Neural progenitor cell (in vitro differentiated cells): ENCODE data around the gene TYW5. TPM values are rescaled to one million over a fixed set of nuclear protein-coding genes. Genes with fewer than 3 reads are reported as not detected.

Source experiments
- DNase-seq: peaks from one replicate; pipeline ENCODE4 v3.0.0-alpha.2; 2016; ENCODE audit warnings: low spot score
- H2AFZ ChIP-seq: fragments of 200-600 bp; sonication (generic); replicated peaks from 2 replicates; pipeline ENCODE4 v1.6.1; 2016; ENCODE audit warnings: antibody characterized with exemption
- H3F3A ChIP-seq: fragments of 200-600 bp; sonication (generic); 2 replicates; pipeline ENCODE4 v1.6.1; 2016; ENCODE audit warnings: antibody characterized with exemption, low read depth
- H3K27ac ChIP-seq: fragments of 200-600 bp; sonication (generic); 2 replicates; pipeline ENCODE4 v1.5.1; 2016; ENCODE audit warnings: mild to moderate bottlenecking
- H3K27me3 ChIP-seq: fragments of 200-600 bp; sonication (generic); 2 replicates; pipeline ENCODE4 v1.6.1; 2016; ENCODE audit warnings: mild to moderate bottlenecking, moderate library complexity
- H3K36me3 ChIP-seq: fragments of 200-600 bp; sonication (generic); 2 replicates; pipeline ENCODE4 v1.5.1; 2016
- H3K4me1 ChIP-seq: fragments of 200-600 bp; sonication (generic); 2 replicates; pipeline ENCODE4 v1.6.1; 2016; ENCODE audit warnings: mixed run types
- H3K4me2 ChIP-seq: fragments of 200-600 bp; sonication (generic); 2 replicates; pipeline ENCODE4 v1.6.1; 2016
- H3K4me3 ChIP-seq: fragments of 200-600 bp; sonication (generic); 2 replicates; pipeline ENCODE4 v1.5.1; 2016
- H3K79me2 ChIP-seq: fragments of 200-600 bp; sonication (generic); 2 replicates; pipeline ENCODE4 v1.6.1; 2016; ENCODE audit warnings: low read depth
- H3K9ac ChIP-seq: fragments of 200-600 bp; sonication (generic); 2 replicates; pipeline ENCODE4 v1.6.1; 2016
- H3K9me3 ChIP-seq: fragments of 200-600 bp; sonication (generic); 2 replicates; pipeline ENCODE4 v1.5.1; 2016; ENCODE audit warnings: low read depth
- H4K20me1 ChIP-seq: fragments of 200-600 bp; sonication (generic); 2 replicates; pipeline ENCODE4 v1.6.1; 2016; ENCODE audit warnings: low read depth
- H3K27ac Mint-ChIP-seq: 3 replicates; pipeline ENCODE4 v1.8.0; 2021; ENCODE audit warnings: mixed read lengths
- H3K27me3 Mint-ChIP-seq: 2 replicates; pipeline ENCODE4 v1.8.0; 2022; ENCODE audit warnings: low read depth, mild to moderate bottlenecking, inconsistent platforms, moderate library complexity, mixed read lengths; ENCODE audit not compliant: insufficient read depth
- H3K36me3 Mint-ChIP-seq: 3 replicates; pipeline ENCODE4 v1.8.0; 2021; ENCODE audit warnings: mixed read lengths
- H3K4me1 Mint-ChIP-seq: 3 replicates; pipeline ENCODE4 v1.8.0; 2021; ENCODE audit warnings: mixed read lengths
- H3K4me3 Mint-ChIP-seq: 3 replicates; pipeline ENCODE4 v1.8.0; 2021; ENCODE audit warnings: mild to moderate bottlenecking, moderate library complexity, mixed read lengths
- H3K9me3 Mint-ChIP-seq: 3 replicates; pipeline ENCODE4 v1.8.0; 2020; ENCODE audit warnings: mixed read lengths
- CTCF ChIP-seq: fragments of 200-600 bp; sonication (generic); IDR thresholded peaks from 2 replicates; pipeline ENCODE4 v1.5.1; 2017; ENCODE audit warnings: antibody characterized with exemption, mild to moderate bottlenecking
- EZH2 ChIP-seq: fragments of 200-600 bp; sonication (generic); IDR thresholded peaks from 2 replicates; pipeline ENCODE4 v1.6.1; 2017; ENCODE audit warnings: antibody characterized with exemption, mild to moderate bottlenecking, moderate library complexity
- EZH2phosphoT487 ChIP-seq: fragments of 200-600 bp; sonication (generic); IDR thresholded peaks from 2 replicates; pipeline ENCODE4 v1.6.1; 2017; ENCODE audit warnings: antibody characterized with exemption
- total RNA-seq: library from RNA; depleted of rRNA; stranded (reverse); fragments of >200 nt; gene quantifications from 2 replicates; pipeline ENCODE4 v1.2.3, GENCODE V29; 2015; ENCODE audit warnings: low replicate concordance

Gene TYW5
- total RNA-seq, 1 donor from 2014 or later, result 25.0 TPM

DNA sequence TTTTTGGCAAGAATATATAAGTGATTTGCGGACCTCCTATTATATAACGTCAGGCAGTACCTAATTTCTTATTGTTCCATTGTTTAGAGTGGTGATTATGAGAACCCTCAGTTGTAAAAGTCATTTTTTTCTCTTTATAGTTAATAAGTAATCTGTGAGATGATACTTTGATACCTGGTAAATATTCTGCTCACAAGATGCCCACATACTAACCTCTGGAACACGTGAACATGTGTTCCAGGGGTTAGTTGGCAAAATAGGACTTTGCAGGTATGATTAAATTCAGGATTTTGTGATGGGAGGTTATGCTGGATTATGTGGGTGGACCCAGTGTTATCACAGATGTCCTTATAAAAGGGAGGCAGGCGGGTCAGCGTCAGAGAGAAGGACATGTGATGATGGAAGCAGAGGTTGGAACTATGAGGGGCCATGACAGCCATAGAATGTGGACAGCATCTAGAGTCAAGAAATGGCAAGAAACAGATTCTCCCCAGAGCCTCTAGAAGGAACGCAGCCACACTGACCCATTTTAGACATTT, 16.9 kb upstream of the TYW5 start:
- peaks cover 2% of the 10 kb centered on the region for H3K36me3 Mint-ChIP-seq

DNA sequence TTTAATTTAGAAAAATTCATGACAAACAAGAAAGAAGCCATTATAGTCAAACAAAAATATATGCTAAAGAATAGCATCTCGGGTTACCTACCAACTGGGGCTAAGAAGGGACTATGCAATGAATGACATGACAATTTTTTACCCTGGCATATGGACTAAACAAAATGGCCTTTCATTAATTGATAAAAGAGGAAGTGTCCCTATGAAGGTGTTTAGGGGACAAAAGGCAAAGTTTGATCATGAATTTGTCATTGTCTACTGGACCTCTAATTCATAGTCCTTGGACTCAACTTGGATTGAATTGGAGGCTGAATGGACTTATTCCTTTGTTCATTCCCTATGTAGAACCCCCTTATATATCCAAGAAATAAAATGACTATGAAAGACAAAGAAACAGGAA, 12.8 kb upstream of the TYW5 start:
- TF ChIP-seq EZH2phosphoT487, result no peak
- no peak for TF ChIP-seq EZH2
- no peak for TF ChIP-seq CTCF
- Mint-ChIP-seq H3K9me3 (no peaks in the 10 kb centered on the region), H3K4me1 (no peaks in the 10 kb centered on the region), H3K27me3 (no peaks in the 10 kb centered on the region), H3K27ac (no peak overlapping the region), H3K36me3 (peaks cover 9% of the 10 kb centered on the region), H3K4me3 (no peak overlapping the region)
- Histone ChIP-seq H3K27me3 (no peaks in the 10 kb centered on the region), H4K20me1 (no peaks in the 10 kb centered on the region), H3K27ac (no peak overlapping the region), H3K36me3 (peaks cover 21% of the 10 kb centered on the region), H3K4me3 (no peak overlapping the region), H3F3A (no peaks in the 10 kb centered on the region), H3K9ac (no peak overlapping the region), H3K4me2 (no peak overlapping the region), H2AFZ (no peak overlapping the region), H3K4me1 (no peaks in the 10 kb centered on the region), H3K9me3 (no peaks in the 10 kb centered on the region), H3K79me2 (no peaks in the 10 kb centered on the region)
- DNase-seq, result no peak

More for the DNA sequence above, 16.9 kb upstream of the TYW5 start:
- Mint-ChIP-seq H3K4me3 (no peak overlapping the region), H3K27me3 (no peaks in the 10 kb centered on the region), H3K27ac (no peak overlapping the region), H3K9me3 (no peaks in the 10 kb centered on the region), H3K4me1 (no peaks in the 10 kb centered on the region)
- Histone ChIP-seq H3K36me3 (no peaks in the 10 kb centered on the region), H3K79me2 (no peaks in the 10 kb centered on the region), H3F3A (no peaks in the 10 kb centered on the region), H3K4me1 (no peaks in the 10 kb centered on the region), H3K4me2 (no peak overlapping the region), H3K9ac (no peak overlapping the region), H3K4me3 (no peak overlapping the region), H3K27ac (no peak overlapping the region), H3K9me3 (no peaks in the 10 kb centered on the region), H3K27me3 (no peaks in the 10 kb centered on the region), H2AFZ (no peak overlapping the region), H4K20me1 (no peaks in the 10 kb centered on the region)
- no peak for TF ChIP-seq CTCF
- DNase-seq, result no peak

- no peak overlapping the region for H3K4me3 Mint-ChIP-seq
- Histone ChIP-seq H3K4me1 (no peaks in the 10 kb centered on the region), H3K9me3 (no peaks in the 10 kb centered on the region), H3K9ac (no peak overlapping the region), H3K79me2 (no peaks in the 10 kb centered on the region), H3F3A (no peaks in the 10 kb centered on the region), H2AFZ (no peak overlapping the region), H3K36me3 (peaks cover 29% of the 10 kb centered on the region), H3K4me2 (no peak overlapping the region), H3K4me3 (no peak overlapping the region), H4K20me1 (no peaks in the 10 kb centered on the region), H3K27ac (no peak overlapping the region), H3K27me3 (no peaks in the 10 kb centered on the region)
- TF ChIP-seq EZH2, result no peak
- TF ChIP-seq CTCF, result no peak
- TF ChIP-seq EZH2phosphoT487, result no peak
- no peak overlapping the region for H3K27ac Mint-ChIP-seq
- no peaks in the 10 kb centered on the region for H3K9me3 Mint-ChIP-seq
- H3K36me3 Mint-ChIP-seq, result peaks cover 13% of the 10 kb centered on the region
- no peaks in the 10 kb centered on the region for H3K4me1 Mint-ChIP-seq
- no peaks in the 10 kb centered on the region for H3K27me3 Mint-ChIP-seq
- no peak for DNase-seq
These were observed 11.7 kb upstream of the TYW5 start for GRCh38 chr2:199966976-199967375.
